HUES64 (cell line): Measurements from ENCODE around the gene SERINC1.
"Not testable (repeated sequence)": the region's sequence is repeated elsewhere in the genome, so short reads cannot be mapped to it uniquely, and the experiment has no call there.

Source experiments
- H3K27ac ChIP-seq: 2 replicates; pipeline ENCODE4 v1.7.0; 2013; ENCODE audit warnings: low read depth, low read length, inconsistent platforms
- H3K27me3 ChIP-seq: 2 replicates; pipeline ENCODE4 v1.6.1; 2013; ENCODE audit warnings: mild to moderate bottlenecking, low read length; ENCODE audit not compliant: insufficient read depth
- H3K36me3 ChIP-seq: 2 replicates; pipeline ENCODE4 v1.6.1; 2013; ENCODE audit warnings: mild to moderate bottlenecking, low read length; ENCODE audit not compliant: insufficient read depth
- H3K4me1 ChIP-seq: 2 replicates; pipeline ENCODE4 v1.6.1; 2013; ENCODE audit warnings: mild to moderate bottlenecking, low read length, moderate library complexity; ENCODE audit not compliant: insufficient read depth
- H3K4me3 ChIP-seq: 2 replicates; pipeline ENCODE4 v1.5.1; 2013; ENCODE audit warnings: mild to moderate bottlenecking, low read length, moderate library complexity
- H3K9ac ChIP-seq: 2 replicates; pipeline ENCODE4 v1.6.1; 2013; ENCODE audit warnings: mild to moderate bottlenecking, low read depth, low read length
- H3K9me3 ChIP-seq: 2 replicates; pipeline ENCODE4 v1.6.1; 2013; ENCODE audit warnings: low read depth, low read length; ENCODE audit not compliant: insufficient read depth
- WGBS: fragments of 150-250, 120-280 bp; methylation state at CpG from one replicate; pipeline ENCODE4 v1.1.7; 2013; ENCODE audit warnings: missing lambda C conversion rate; 5-methylcytosine and 5-hydroxymethylcytosine counted together

Gene SERINC1

DNA sequence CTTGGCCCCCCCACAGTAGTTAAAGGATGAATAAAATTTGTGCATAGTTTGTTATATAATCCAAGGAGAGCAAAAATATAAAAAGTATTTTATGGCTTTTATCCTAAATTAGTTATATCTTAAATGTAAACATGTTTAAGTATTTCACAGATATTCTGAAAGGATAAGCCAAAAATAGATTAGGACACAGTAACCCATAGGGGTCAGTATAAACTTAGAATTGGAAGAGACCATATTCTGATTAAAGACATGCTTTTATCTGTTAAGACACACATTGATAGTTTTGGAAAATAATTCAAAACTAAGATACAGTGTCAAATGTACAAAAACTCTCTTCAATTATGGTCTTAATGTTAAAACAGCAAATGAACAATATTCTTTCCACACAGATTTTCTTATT lies 4.5 kb upstream of the SERINC1 start:
- no peak overlapping the region for H3K4me3 ChIP-seq
- no peaks in the 10 kb centered on the region for H3K4me1 ChIP-seq
- no peak overlapping the region for H3K9ac ChIP-seq
- no peaks in the 10 kb centered on the region for H3K27me3 ChIP-seq
- H3K9me3 ChIP-seq, result no peaks in the 10 kb centered on the region
- H3K36me3 ChIP-seq, result no peaks in the 10 kb centered on the region
- no peak overlapping the region for H3K27ac ChIP-seq

GRCh38 chr6:122472022-122472340 lies 374 bp upstream of the SERINC1 start:
- peak overlapping the region; percentile 70 for H3K9ac ChIP-seq
- peaks cover 9% of the 10 kb centered on the region; the same call in 1 of the 2 replicates for H3K4me1 ChIP-seq
- H3K27ac ChIP-seq, result peak overlapping the region; percentile 2; the same call in 1 of the 2 replicates
- peak overlapping the region; percentile 64 for H3K4me3 ChIP-seq
- WGBS, result 22% methylated on average over 6 of the region's 8 CpGs
- H3K36me3 ChIP-seq, result no peaks in the 10 kb centered on the region
- no peaks in the 10 kb centered on the region for H3K27me3 ChIP-seq
- H3K9me3 ChIP-seq, result no peaks in the 10 kb centered on the region

DNA sequence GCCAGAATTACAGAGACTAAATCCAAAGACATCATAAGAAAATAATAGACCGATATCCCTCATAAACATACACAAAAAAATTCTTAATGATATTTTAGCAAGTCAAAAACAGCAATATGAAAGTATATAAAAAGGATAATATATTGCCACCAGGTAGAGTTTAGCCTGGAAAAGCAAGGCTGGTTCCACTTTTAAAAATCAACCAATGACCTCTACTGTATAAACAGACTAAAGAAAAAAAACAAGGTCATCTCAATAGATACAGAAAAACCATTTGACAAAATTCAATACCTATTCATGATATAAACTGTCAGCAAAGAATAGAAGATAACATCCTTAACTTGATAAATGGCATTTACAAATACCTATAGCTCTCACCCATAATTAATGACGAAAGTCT lies 9.7 kb downstream of the SERINC1 start:
- 85% methylated on average over 1 of the region's 2 CpGs for WGBS
- Histone ChIP-seq H3K27me3 (no peaks in the 10 kb centered on the region), H3K9me3 (no peaks in the 10 kb centered on the region), H3K36me3 (peaks cover 21% of the 10 kb centered on the region), H3K4me1 (no peaks in the 10 kb centered on the region), H3K9ac (no peak overlapping the region), H3K4me3 (no peak overlapping the region), H3K27ac (no peak overlapping the region)

DNA sequence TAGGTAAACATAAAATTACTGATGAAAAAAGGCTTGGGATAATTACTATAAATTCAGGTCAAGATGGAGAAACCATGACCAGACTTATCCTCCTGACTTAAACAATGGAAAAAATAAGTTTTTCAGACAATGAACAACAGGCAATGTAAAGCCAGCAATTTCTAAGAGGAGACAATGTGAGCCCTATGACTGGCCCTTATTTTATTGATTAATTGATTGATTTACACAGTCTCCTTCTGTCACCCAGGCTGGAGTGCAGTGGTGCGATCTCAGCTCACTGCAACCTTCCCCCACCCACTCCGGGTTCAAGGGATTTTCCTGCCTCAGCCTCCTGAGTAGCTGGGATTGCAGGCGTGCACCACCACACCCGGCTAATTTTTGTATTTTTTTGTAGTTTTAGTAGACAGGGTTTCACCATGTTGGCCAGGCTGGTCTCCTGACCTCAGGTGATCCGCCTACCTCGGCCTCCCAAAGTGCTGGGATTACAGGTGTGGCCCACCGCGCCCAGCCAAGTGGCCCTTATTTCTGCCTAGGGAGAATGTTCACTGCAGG lies 11.7 kb downstream of the SERINC1 start:
- H3K9me3 ChIP-seq, H3K9ac ChIP-seq, H3K27me3 ChIP-seq, H3K4me3 ChIP-seq, H3K4me1 ChIP-seq, H3K27ac ChIP-seq: not testable (repeated sequence)
- WGBS, result 96% methylated on average over 8 of the region's 8 CpGs
- H3K36me3 ChIP-seq, result peaks cover 30% of the 10 kb centered on the region

GRCh38 chr6:122459240-122459639 lies 12.4 kb downstream of the SERINC1 start:
- peaks cover 37% of the 10 kb centered on the region for H3K36me3 ChIP-seq
- no peak overlapping the region for H3K9ac ChIP-seq
- H3K27ac ChIP-seq, result no peak overlapping the region
- H3K4me3 ChIP-seq, result no peak overlapping the region
- no CpG with 5 or more reads among the region's 2 CpGs for WGBS
- no peaks in the 10 kb centered on the region for H3K9me3 ChIP-seq
- H3K27me3 ChIP-seq, result no peaks in the 10 kb centered on the region
- H3K4me1 ChIP-seq, result no peaks in the 10 kb centered on the region

GRCh38 chr6:122458087-122458486 lies 13.5 kb downstream of the SERINC1 start:
- Histone ChIP-seq H3K9ac (no peak overlapping the region), H3K9me3 (no peaks in the 10 kb centered on the region), H3K36me3 (peaks cover 48% of the 10 kb centered on the region), H3K4me1 (peaks cover 1% of the 10 kb centered on the region; the same call in 1 of the 2 replicates), H3K27ac (no peak overlapping the region), H3K27me3 (no peaks in the 10 kb centered on the region), H3K4me3 (no peak overlapping the region)
- 95% methylated on average over 1 of the region's 1 CpG for WGBS

- H3K4me3 ChIP-seq, H3K9me3 ChIP-seq, H3K27me3 ChIP-seq, H3K27ac ChIP-seq, H3K4me1 ChIP-seq, H3K9ac ChIP-seq: not testable (repeated sequence)
- peaks cover 77% of the 10 kb centered on the region for H3K36me3 ChIP-seq
- 94% methylated on average over 1 of the region's 1 CpG for WGBS
Observed at GRCh38 chr6:122455116-122455515, 16.5 kb downstream of the SERINC1 start.

GRCh38 chr6:122454673-122455072 lies 16.9 kb downstream of the SERINC1 start:
- H3K9me3 ChIP-seq, result no peaks in the 10 kb centered on the region
- no peak overlapping the region for H3K9ac ChIP-seq
- peaks cover 81% of the 10 kb centered on the region for H3K36me3 ChIP-seq
- H3K27me3 ChIP-seq, result no peaks in the 10 kb centered on the region
- peaks cover 9% of the 10 kb centered on the region for H3K4me1 ChIP-seq
- no peak overlapping the region for H3K4me3 ChIP-seq
- 90% methylated on average over 4 of the region's 4 CpGs for WGBS
- H3K27ac ChIP-seq, result no peak overlapping the region

- no peaks in the 10 kb centered on the region for H3K27me3 ChIP-seq
- H3K4me3 ChIP-seq, result no peak overlapping the region
- peaks cover 9% of the 10 kb centered on the region for H3K4me1 ChIP-seq
- H3K9ac ChIP-seq, result no peak overlapping the region
- H3K9me3 ChIP-seq, result no peaks in the 10 kb centered on the region
- peaks cover 93% of the 10 kb centered on the region for H3K36me3 ChIP-seq
- 67% methylated on average over 1 of the region's 1 CpG for WGBS
- H3K27ac ChIP-seq, result peak overlapping the region; percentile 58; the same call in 1 of the 2 replicates
Observed at GRCh38 chr6:122452509-122452908, 19.1 kb downstream of the SERINC1 start.

GRCh38 chr6:122449069-122449468 lies 22.5 kb downstream of the SERINC1 start:
- H3K4me3 ChIP-seq, result no peak overlapping the region
- WGBS, result 83% methylated on average over 1 of the region's 1 CpG

DNA sequence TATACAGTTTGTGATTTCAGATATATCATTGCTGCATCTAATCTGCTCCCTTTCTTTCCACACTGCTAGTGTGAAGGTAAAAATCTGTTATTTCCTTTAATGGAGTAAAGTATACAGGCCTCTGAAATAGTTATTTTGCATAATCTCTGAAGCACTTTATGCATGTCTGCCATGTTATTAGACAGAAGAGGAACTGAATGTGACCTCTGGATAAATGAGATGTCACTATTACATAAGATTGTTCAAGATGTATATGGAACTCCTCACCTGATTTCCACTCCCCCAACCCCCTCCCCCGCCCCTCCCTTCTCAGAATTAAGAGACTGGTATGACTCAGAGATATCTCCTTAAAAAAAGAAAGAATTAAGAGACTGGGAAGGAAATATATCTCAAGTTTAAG lies 26.3 kb downstream of the SERINC1 start:
- H3K4me1 ChIP-seq, result no peaks in the 10 kb centered on the region
- H3K27ac ChIP-seq, result no peak overlapping the region
- peaks cover 81% of the 10 kb centered on the region for H3K36me3 ChIP-seq
- H3K27me3 ChIP-seq, result no peaks in the 10 kb centered on the region
- peaks cover 4% of the 10 kb centered on the region; the same call in 1 of the 2 replicates for H3K9me3 ChIP-seq
- H3K4me3 ChIP-seq, result no peak overlapping the region
- no peak overlapping the region for H3K9ac ChIP-seq
- no CpG with 5 or more reads among the region's 1 CpG for WGBS

More at GRCh38 chr6:122449069-122449468, 22.5 kb downstream of the SERINC1 start:
- Histone ChIP-seq H3K9ac (no peak overlapping the region), H3K27me3 (no peaks in the 10 kb centered on the region), H3K36me3 (peaks cover 92% of the 10 kb centered on the region), H3K4me1 (peaks cover 9% of the 10 kb centered on the region), H3K9me3 (no peaks in the 10 kb centered on the region), H3K27ac (no peak overlapping the region)

DNA sequence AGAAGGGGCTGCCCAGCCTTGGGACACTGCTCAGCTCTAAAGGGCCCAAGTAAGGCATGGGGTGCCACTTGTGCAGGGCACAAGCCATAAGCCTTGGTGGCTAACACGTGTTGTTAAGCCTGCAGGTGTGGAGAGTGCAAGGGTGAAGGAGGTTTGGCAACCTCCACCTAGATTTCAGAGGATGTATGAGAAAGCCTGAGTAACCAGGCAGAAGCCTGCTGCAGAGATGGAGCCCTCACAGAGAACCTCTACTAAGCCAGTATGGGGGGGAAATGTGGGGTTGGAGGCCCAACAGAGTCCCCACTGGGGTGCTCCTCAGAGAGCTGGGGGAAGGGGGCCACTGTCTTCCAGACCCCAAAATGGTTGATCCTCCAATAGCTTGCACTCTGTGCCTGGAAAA lies 32.6 kb downstream of the SERINC1 start:
- H3K9ac ChIP-seq, result no peak overlapping the region
- no peaks in the 10 kb centered on the region for H3K27me3 ChIP-seq
- H3K9me3 ChIP-seq, result peaks cover 26% of the 10 kb centered on the region; the same call in 1 of the 2 replicates
- H3K4me3 ChIP-seq, result no peak overlapping the region
- H3K36me3 ChIP-seq, result peaks cover 74% of the 10 kb centered on the region
- WGBS, result 94% methylated on average over 1 of the region's 1 CpG
- no peaks in the 10 kb centered on the region for H3K4me1 ChIP-seq
- no peak overlapping the region for H3K27ac ChIP-seq
